GM10847 (cell line): ENCODE data around the gene ECT2.

Source experiments
- POLR2A ChIP-seq: IDR thresholded peaks from 2 replicates; pipeline ENCODE4 v1.6.1; 2011; ENCODE audit not compliant: insufficient read length; ENCODE audit errors: extremely low read depth

ECT2 gene

DNA sequence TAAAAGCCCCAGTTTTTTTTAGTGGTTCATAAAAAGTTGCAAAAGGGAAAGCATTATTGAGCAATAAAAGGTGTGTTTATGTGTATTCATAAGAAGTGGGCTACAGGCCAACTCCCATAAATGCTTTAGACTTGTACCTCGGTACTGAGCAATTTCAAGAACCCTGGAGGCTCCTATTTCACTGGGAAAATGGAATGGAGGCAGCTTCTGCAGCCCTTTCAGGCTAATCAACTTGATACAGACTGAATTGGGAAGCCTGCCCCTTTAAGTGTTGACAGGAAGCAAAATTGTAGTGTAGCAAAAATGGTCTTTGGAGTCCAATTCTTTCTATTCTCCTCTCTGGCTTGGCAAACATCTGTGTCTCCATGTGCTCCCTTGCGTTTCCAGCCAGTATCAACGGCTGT, 118.8 kb downstream of the ECT2 start:
- TF ChIP-seq POLR2A = no peak

DNA sequence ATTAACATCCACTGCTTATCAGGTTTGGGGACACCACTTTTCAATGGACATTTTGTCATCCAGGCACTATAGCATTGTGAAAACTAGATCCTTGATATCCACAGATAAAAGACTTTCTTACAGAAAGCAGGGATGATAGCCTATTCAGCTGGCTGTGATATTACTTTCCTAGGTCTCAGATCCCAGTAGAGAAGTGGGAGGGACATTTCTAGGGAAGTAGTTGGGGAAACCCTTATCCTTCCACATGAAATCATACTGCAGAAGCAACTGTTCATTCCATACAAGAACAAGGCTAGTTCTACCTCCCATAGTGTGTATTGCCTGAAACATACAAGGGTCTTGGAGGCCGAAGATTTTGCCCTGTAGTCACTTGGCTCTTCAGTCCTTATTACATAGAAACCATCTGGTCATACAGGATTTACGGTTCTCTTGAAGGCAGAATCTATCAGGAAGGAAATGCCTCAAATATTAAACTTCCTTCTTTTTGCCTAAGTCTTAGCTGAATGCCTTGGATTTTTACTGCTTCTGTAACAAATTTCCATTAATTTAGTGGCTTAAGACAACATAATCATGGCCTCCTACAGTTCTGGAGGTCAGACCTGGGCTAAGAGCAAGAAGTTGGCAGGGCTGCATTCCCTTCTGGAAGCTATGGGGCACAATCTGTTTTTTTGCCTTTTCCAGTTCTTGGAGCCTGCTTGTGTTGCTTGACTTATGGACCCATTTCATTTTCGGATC, 119.4 kb downstream of the ECT2 start:
- no peak for TF ChIP-seq POLR2A
